Measurements from ENCODE around the gene PIGQ. TPM values are rescaled to one million over a fixed set of nuclear protein-coding genes. Genes with fewer than 3 reads are reported as not detected.

The PIGQ gene
- total RNA-seq, 2 experiments from 2014 or later: 22.8 to 27.0 TPM

DNA sequence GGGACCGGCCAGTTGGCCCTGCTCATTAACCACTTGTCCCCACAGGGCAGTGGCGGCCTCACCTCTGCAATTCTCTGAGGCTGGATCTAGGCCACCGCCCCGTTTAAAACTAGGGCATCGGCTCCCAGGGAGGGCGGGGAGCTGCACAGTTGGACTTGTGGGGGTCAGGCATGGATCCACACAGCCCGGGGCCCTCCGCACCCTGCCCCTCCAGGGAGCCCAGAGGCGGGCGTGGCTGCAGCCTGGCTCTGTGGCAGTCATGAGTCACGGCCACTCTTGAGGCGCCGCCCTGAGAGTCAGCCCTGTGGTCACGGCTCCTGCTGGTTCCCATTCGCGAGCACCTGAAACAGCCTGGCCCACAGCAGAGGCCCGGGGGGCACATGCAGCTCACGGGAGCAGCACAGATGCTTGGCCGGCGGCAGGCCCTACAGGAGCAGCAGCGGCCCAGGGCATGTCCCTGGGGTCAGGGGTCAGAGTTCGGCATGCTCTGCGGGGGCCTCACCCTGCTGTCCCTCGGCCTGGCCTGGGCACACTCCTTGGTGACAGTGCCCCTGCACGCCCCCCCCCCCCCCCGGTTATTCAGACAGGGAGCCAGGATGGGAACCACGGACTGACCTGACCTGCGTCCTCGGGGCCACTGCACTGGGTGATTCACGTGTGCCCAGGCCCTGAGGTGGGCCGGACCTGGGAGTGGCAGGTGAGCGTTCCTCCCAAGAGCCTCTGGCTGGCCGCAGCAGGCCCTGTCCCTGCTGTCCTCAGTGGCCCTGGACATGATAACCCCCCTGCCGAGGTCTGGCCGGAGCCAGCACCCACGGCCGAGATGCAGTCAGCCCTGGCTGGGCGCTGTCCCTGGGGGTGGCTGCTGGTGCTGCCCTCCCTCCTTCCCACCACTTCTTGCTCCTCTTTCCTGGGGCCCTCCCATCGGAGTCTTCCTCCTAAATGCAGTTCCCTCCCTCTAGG lies 34.0 kb upstream of the PIGQ start:
- H3K4me1 Mint-ChIP-seq (ENCODE audit: low read depth): no peaks in the 10 kb centered on the region
- no peak overlapping the region for H3K4me3 ChIP-seq (ENCODE audit: low read length)
- H3K4me1 ChIP-seq (ENCODE audit: insufficient read depth, low read length): peaks cover 17% of the 10 kb centered on the region
- no peaks in the 10 kb centered on the region for H3K27me3 Mint-ChIP-seq
- ATAC-seq (ENCODE audit: poor library complexity) (no peak), DNase-seq (no peak)
- intact Hi-C loops (cut with DNase I, micrococcal nuclease): no loop called here
- POLR2A ChIA-PET: no interaction called here
- no peaks in the 10 kb centered on the region for H3K9me3 ChIP-seq (ENCODE audit: control insufficient read depth in 1 of 2, insufficient read depth in 1 of 2, low read length in 2 of 2)
- H3K36me3 ChIP-seq (ENCODE audit: insufficient read depth, low read length): peaks cover 20% of the 10 kb centered on the region
- H3K27me3 ChIP-seq (ENCODE audit: control insufficient read depth in 1 of 2, insufficient read depth in 2 of 2, low read length in 2 of 2): no peaks in the 10 kb centered on the region
- H3K9me3 Mint-ChIP-seq: no peaks in the 10 kb centered on the region
- H3K27ac ChIP-seq (ENCODE audit: low read depth in 1 of 2, low read length in 2 of 2): no peak overlapping the region
- TF ChIP-seq, protein P1, sequence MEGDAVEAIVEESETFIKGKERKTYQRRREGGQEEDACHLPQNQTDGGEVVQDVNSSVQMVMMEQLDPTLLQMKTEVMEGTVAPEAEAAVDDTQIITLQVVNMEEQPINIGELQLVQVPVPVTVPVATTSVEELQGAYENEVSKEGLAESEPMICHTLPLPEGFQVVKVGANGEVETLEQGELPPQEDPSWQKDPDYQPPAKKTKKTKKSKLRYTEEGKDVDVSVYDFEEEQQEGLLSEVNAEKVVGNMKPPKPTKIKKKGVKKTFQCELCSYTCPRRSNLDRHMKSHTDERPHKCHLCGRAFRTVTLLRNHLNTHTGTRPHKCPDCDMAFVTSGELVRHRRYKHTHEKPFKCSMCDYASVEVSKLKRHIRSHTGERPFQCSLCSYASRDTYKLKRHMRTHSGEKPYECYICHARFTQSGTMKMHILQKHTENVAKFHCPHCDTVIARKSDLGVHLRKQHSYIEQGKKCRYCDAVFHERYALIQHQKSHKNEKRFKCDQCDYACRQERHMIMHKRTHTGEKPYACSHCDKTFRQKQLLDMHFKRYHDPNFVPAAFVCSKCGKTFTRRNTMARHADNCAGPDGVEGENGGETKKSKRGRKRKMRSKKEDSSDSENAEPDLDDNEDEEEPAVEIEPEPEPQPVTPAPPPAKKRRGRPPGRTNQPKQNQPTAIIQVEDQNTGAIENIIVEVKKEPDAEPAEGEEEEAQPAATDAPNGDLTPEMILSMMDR (IDR thresholded peaks at IDR 0.05): no peak
- CTCF ChIA-PET: no interaction called here
- no peak overlapping the region for H3K4me3 Mint-ChIP-seq
- peaks cover 4% of the 10 kb centered on the region for H3K36me3 Mint-ChIP-seq (ENCODE audit: low read depth)
- H3K27ac Mint-ChIP-seq: no peak overlapping the region

DNA sequence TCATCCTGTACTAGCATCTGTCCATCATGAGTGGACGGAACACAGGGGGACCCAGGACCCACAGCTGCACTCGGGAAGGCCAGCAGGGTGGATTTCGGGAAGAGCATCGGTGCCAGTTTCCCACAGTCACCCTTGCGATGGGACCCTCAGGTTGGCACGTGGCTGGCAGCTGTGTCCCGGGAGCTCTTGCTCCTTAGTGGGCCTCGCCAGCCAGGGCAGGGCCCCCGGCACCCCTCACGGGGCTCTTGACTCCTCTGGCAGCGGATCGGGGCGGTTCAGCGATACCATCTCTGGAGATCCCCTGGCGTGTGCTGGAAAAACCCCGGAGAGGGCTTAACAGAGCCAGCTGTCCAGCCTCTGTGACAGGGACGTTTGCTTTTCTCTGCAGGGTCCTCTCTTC lies 33.0 kb upstream of the PIGQ start:
- H3K9me3 Mint-ChIP-seq: no peaks in the 10 kb centered on the region
- intact Hi-C loops (cut with DNase I, micrococcal nuclease): no loop called here
- H3K36me3 ChIP-seq (ENCODE audit: insufficient read depth, low read length): peaks cover 20% of the 10 kb centered on the region
- H3K36me3 Mint-ChIP-seq (ENCODE audit: low read depth): peaks cover 4% of the 10 kb centered on the region
- no peaks in the 10 kb centered on the region for H3K4me1 Mint-ChIP-seq (ENCODE audit: low read depth)
- H3K4me3 Mint-ChIP-seq: no peak overlapping the region
- no peak overlapping the region for H3K4me3 ChIP-seq (ENCODE audit: low read length)
- H3K27ac Mint-ChIP-seq: no peak overlapping the region
- ChIA-PET POLR2A (no interaction called here), CTCF (no interaction called here)
- DNase-seq: no peak
- no peak for ATAC-seq (ENCODE audit: poor library complexity)
- no peaks in the 10 kb centered on the region for H3K27me3 Mint-ChIP-seq
- peaks cover 14% of the 10 kb centered on the region for H3K4me1 ChIP-seq (ENCODE audit: insufficient read depth, low read length)
- no peaks in the 10 kb centered on the region for H3K27me3 ChIP-seq (ENCODE audit: control insufficient read depth in 1 of 2, insufficient read depth in 2 of 2, low read length in 2 of 2)
- no peak overlapping the region for H3K27ac ChIP-seq (ENCODE audit: low read depth in 1 of 2, low read length in 2 of 2)
- H3K9me3 ChIP-seq (ENCODE audit: control insufficient read depth in 1 of 2, insufficient read depth in 1 of 2, low read length in 2 of 2): no peaks in the 10 kb centered on the region
- TF ChIP-seq, protein P1 (IDR thresholded peaks at IDR 0.05): no peak

DNA sequence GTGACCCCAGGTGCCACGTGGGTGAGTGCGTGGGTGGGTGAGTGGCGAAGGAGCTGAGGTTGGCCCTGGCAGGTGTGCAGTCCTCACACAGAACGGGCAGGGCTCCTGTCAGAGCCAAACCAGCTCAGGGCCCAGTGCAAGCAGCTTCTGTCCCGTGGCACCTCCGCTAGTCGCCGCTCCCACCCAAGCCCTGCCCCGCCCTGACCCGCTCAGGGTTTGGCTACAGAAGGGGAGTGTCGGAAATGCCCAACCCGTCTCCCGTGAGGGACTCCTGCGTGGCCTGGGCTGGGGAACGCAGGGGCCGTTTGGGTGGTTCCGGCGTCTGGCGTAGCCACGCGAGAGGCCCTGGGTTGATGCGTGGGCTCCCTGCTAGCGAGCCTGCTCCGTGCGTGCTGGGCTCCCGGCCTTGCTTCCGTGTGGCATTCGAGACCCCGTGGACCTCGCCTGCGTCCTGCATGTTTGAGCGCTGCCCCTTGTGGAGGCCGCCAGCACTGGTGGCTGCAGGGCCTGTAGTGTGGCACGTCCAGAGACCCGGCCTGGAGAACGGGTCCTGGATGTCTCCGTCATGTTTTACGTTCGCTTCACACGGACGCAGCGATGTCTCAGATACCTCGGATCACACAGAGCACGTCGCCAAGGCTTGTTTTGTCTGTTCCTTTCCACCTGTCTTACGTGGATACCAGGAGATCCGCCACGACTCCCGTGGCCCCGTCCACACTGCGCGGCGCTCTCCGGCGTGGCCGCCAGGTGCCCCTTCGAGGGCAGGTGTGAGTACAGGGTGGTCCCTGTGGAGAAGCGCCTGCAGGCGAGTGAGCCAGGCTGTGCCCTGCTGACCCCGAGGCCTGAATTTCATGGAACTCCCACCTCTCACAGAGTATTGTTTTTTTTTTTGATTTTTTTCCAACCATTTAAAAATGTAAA lies 32.1 kb upstream of the PIGQ start:
- H3K27ac Mint-ChIP-seq: no peak overlapping the region
- H3K4me3 Mint-ChIP-seq: no peak overlapping the region
- no peak for DNase-seq
- H3K36me3 Mint-ChIP-seq (ENCODE audit: low read depth): peaks cover 4% of the 10 kb centered on the region
- POLR2A ChIA-PET: no interaction called here
- no peaks in the 10 kb centered on the region for H3K9me3 Mint-ChIP-seq
- Histone ChIP-seq H3K27ac (ENCODE audit: low read depth in 1 of 2, low read length in 2 of 2) (no peak overlapping the region), H3K4me3 (ENCODE audit: low read length) (no peak overlapping the region), H3K27me3 (ENCODE audit: control insufficient read depth in 1 of 2, insufficient read depth in 2 of 2, low read length in 2 of 2) (no peaks in the 10 kb centered on the region), H3K36me3 (ENCODE audit: insufficient read depth, low read length) (peaks cover 20% of the 10 kb centered on the region), H3K4me1 (ENCODE audit: insufficient read depth, low read length) (peaks cover 14% of the 10 kb centered on the region), H3K9me3 (ENCODE audit: control insufficient read depth in 1 of 2, insufficient read depth in 1 of 2, low read length in 2 of 2) (no peaks in the 10 kb centered on the region)
- TF ChIP-seq, protein P1 (IDR thresholded peaks at IDR 0.05): no peak
- no peak for ATAC-seq (ENCODE audit: poor library complexity)
- intact Hi-C loops (cut with DNase I, micrococcal nuclease): no loop called here
- CTCF ChIA-PET: no interaction called here
- H3K27me3 Mint-ChIP-seq: no peaks in the 10 kb centered on the region
- no peaks in the 10 kb centered on the region for H3K4me1 Mint-ChIP-seq (ENCODE audit: low read depth)

Measured in CD4-positive, alpha-beta T cell (primary cell).